GM21529 (cell line): ENCODE data around the gene SCRN1.
"Not testable (repeated sequence)": the region's sequence is repeated elsewhere in the genome, so short reads cannot be mapped to it uniquely, and the experiment has no call there.

Experiments used
- ATAC-seq: cut with Tn5 transposase; IDR thresholded peaks from one replicate; pipeline ENCODE4 v1.9.1; 2021; ENCODE audit not compliant: unreplicated experiment

Gene SCRN1

GRCh38 chr7:29969738-29970137, 19.9 kb downstream of the SCRN1 start:
- ATAC-seq, result no peak

DNA sequence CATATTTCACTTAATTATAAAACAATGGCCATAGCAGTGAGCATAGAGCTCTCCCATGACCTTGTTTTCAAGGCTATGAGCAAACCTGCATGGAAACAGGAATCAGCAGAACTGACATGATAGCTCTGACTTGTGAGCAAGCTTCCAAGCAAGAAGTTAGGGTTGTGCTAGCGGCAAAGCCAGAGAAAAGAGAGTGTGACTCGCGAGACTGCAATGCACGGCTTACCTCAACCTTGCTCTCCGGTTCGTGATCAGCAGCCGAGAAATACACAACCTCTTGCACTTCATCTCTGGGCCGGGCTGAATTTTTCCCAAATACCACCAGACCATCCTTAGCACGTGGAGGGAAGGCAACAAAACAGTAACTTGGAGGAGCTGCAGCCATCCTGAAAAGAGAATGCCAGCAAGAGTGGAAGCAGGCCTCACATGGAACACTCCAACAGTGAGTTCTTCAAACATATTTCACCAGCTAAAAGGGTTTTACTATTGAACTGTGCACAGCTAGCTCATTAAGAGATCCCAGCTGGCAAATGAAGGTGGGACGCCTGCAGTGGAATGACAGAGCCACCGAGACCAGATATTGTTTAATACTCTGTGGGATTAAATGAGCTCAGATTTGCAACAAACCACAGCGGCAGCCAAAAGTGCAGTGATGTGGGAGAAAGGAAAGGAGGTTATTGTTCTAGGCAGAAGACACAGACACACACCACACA, 20.8 kb downstream of the SCRN1 start:
- no peak for ATAC-seq

GRCh38 chr7:29965030-29965429, 24.6 kb downstream of the SCRN1 start:
- ATAC-seq, result no peak

GRCh38 chr7:29962035-29962434, 27.6 kb downstream of the SCRN1 start:
- no peak for ATAC-seq

DNA sequence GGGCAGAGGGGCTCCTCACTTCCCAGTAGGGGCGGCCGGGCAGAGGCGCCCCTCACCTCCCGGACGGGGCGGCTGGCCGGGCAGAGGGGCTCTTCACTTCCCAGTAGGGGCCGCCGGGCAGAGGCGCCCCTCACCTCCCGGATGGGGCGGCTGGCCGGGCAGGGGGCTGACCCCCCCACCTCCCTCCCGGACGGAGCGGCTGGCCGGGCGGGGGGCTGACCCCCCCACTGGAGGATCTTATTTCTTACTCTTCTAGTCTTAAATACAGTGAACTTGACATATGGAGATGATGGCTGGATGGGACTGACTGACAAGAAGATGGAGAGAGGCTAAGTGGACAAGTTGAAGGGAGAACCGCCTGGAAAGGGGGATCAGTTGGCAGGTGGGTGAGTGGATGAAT, 28.0 kb downstream of the SCRN1 start:
- ATAC-seq, result not testable (repeated sequence)

- no peak for ATAC-seq
These were observed 30.8 kb downstream of the SCRN1 start for GRCh38 chr7:29958667-29959358.

- no peak for ATAC-seq
These were observed 31.9 kb downstream of the SCRN1 start for GRCh38 chr7:29957521-29958310.

DNA sequence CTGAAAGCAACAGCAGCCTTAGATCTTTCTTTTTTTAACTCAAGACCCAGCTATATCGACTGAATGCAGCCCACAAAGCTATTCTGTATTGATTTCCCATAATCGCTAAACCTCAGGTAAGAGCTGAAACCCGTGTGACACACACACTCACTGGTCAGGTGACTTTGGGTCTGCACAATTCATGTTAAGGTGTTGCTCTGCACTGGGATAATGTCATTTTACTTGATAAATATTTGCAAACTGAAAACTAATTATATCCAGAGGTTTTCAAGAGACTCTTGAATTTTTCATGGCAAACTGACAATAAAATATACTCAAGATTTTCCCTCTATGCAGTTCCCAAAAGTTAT, 33.1 kb downstream of the SCRN1 start:
- peak; percentile 16 for ATAC-seq

DNA sequence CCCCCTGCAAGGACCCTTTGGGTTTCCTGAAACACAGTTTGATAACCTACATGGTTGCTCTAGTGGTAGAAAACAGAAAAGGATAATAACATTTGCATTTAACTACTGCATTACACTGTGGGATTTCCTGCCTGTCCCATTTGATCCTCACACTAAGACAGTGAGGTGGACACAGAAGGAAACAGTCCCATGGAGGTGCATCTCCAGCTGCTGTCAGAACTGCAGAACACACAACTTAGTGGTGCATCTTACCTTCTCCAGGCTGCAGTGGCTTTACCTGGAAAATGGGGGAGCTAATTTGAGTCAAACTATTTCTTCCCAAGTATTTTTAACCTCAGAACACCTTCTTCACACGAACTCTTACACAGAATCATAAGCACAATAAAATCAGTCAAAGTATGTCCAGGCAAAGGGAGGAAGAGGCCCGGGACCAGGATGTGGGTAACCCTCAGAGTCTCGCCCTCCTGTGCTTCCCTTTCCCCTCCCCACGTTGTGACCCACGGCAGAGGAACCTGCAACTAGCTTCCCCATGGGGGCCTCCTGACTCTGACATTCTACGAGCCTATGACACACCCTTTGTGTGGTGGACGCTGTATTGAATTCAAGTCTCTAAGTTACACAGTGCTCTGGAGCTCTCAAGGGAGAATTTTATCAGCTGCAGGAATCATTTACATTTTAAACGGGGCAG, 33.7 kb downstream of the SCRN1 start:
- peak; percentile 72 for ATAC-seq

- ATAC-seq, result no peak
These were observed 34.4 kb downstream of the SCRN1 start for GRCh38 chr7:29955075-29955792.

GRCh38 chr7:29953726-29954347, 35.8 kb downstream of the SCRN1 start:
- no peak for ATAC-seq

- no peak for ATAC-seq
These were observed 38.4 kb downstream of the SCRN1 start for GRCh38 chr7:29951206-29951605.

DNA sequence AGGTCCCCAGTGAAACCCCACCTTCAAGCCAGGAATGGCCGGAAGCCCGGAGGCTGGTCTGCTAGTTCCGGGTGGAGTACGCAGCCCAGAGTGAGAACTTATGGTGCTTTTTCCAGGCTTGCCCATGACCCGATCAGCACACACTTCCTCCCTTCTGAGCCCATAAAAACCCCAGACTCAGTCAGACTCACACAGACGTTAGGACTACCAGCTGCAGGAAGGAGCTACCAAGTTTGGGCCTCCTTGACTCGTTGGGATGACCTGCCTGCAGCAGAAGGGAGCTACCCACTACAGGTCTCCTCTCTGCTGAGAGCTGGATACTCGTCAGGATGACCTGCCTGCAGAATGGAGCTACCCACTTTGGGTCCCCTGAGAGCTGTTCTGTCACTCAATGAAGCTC, 39.1 kb downstream of the SCRN1 start:
- ATAC-seq, result no peak

DNA sequence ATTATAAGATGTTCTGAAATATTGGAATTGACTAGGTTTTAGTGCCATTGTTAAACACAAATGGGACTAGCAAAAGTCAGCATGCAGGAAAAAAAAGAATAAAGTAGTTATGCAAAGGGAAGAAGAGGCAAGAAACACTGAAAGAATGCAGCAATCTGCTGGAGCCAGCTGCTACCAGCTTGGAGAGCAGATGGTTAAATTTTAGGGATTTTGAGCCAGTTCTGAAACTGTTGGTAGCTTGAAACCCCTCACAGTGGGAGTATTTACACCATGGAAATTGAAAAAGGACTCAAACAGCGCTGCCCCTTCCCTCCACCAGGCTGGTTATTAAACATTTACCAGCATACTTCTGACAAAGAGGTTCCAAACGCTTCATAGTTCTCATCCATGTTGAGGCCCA, 41.0 kb downstream of the SCRN1 start:
- ATAC-seq, result no peak

DNA sequence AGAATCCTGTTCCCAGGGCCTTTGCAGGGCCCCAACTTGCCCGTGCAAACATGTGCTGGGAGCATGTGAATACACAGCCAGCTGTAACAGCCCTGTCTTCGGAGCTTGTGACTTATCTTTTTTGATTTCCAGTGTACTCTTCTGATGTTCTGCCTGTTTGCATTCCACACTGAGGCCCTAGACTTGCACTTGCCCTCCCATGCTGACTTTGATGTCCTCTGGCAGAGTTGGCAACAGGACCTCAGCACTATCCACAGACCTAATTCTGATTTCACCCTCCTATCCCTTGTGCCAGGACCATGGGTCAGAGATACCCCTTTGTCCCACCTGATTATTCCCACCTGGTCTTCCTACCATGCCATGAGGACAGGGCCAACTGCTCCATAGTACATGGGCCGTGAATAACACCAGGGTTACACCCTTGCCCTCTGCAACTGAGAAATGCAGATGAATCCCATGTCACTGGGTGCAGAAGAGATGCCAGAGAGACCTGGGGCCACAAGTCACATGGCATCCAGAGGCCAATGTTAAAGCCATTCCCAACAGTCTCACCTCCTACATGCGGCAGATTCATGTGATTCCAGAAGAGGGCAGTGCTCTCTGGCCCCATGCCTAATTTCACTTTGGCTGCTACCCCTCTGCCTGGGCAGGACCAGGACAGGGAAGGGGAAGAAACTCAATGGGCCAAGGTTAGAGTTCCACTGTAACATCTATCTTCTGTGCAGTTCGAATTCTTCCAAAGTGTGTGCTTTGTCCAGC, 43.0 kb downstream of the SCRN1 start:
- ATAC-seq, result no peak

DNA sequence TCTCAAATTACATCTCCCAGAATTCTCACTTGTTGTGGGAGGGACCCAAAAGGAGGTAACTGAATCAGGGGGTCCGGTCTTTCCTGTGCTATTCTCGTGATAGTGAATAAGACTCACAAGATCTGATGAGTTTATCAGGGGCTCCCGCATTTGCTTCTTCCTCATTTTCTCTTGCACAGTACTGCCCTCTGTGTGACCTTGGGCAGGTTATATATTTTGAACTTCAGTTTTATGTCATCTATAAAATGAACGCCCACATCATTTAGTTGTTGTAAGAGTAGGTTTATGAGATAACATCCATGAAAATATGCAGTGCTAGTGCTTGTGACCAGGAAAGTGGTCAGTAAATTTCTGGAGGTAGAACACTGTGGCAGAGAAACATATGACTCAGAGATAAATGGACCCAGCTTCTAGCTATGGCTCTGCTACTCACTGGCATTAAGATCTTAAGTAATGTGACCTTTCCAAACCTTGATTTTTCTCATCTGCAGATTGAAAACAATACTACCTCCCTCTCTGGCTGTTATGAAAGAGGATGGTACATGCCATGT, 44.3 kb downstream of the SCRN1 start:
- ATAC-seq, result no peak

GRCh38 chr7:29940199-29940598, 49.4 kb downstream of the SCRN1 start:
- ATAC-seq, result no peak

DNA sequence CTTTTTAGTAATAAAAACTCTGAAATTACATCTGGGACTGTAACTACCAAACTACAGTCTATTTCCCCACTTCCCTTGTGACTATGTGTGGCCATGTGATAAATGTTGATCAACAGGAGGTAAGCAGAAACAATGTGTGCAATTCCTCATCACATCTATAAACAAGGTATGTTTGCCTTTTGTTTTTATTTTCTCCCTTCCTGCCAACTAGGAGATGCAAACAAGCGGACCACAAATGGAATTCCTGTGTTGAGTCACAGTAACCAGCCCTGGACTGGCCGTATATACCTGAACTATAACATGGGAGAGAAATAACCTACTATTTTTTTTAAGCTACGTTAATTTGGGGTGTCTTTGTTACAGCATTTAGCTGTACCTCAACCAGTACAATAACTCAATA, 52.5 kb downstream of the SCRN1 start:
- no peak for ATAC-seq

DNA sequence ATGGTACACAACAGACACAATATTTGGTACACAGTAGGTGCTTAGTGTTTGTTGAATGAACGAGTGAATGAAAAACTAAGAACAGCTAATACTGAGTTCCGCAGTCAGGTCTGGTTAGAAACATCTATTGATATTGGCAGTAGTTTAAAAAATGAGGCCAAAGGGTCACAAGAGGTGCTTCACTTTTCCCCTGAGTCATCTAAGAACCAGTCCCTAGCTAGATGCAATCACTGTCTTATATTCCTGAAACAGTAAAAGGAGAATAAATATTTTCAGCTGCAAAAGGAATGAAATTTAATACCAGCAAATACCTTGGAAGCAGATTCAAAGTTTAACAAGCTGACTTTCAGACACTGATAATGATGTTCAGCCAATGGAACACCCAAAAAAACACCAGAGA, 54.5 kb downstream of the SCRN1 start:
- ATAC-seq, result no peak
